Activated T-helper 9 cell treated with anti-CD3 and anti-CD28 coated beads, Interleukin-2, amount 50 U/mL, for 16 hours (primary cell): ENCODE results near the gene DEPDC5.

Experiments used
- DNase-seq: peaks from one replicate; pipeline ENCODE4 v3.0.0-alpha.2; 2020; ENCODE audit warnings: low read depth

Gene DEPDC5

GRCh38 chr22:31950226-31950625 is 196.4 kb downstream of the DEPDC5 start:
- no peak for DNase-seq

- DNase-seq = no peak
Observed at GRCh38 chr22:31951194-31952093, 197.6 kb downstream of the DEPDC5 start.

GRCh38 chr22:31952094-31952401 is 198.2 kb downstream of the DEPDC5 start:
- DNase-seq = no peak

GRCh38 chr22:31952472-31952871 is 198.7 kb downstream of the DEPDC5 start:
- DNase-seq = no peak

- no peak for DNase-seq
Observed at GRCh38 chr22:31953261-31953660, 199.4 kb downstream of the DEPDC5 start.

- no peak for DNase-seq
Observed at GRCh38 chr22:31954535-31955523, 201.0 kb downstream of the DEPDC5 start.

- no peak for DNase-seq
Observed at GRCh38 chr22:31956360-31956759, 202.5 kb downstream of the DEPDC5 start.
